ENCODE data around the gene THEMIS.

Gene THEMIS

GRCh38 chr6:127914240-127914639 lies 13.4 kb upstream of the THEMIS start:
- no peak overlapping the region for H3K4me3 ChIP-seq (ENCODE audit: low read length)
- TF ChIP-seq CTCF (conservative IDR thresholded peaks at IDR 0.05; ENCODE audit: low read depth, low read length) = no peak
- no peak for DNase-seq (ENCODE audit: low read depth)

- no peak for TF ChIP-seq CTCF (conservative IDR thresholded peaks at IDR 0.05; ENCODE audit: low read depth, low read length)
- no peak for DNase-seq (ENCODE audit: low read depth)
- H3K4me3 ChIP-seq (ENCODE audit: low read length) = no peak overlapping the region
These were observed 12.1 kb upstream of the THEMIS start for GRCh38 chr6:127912914-127913313.

GRCh38 chr6:127907960-127908640 lies 7.2 kb upstream of the THEMIS start:
- no peak for DNase-seq (ENCODE audit: low read depth)
- no peak overlapping the region for H3K4me3 ChIP-seq (ENCODE audit: low read length)
- TF ChIP-seq CTCF (conservative IDR thresholded peaks at IDR 0.05; ENCODE audit: low read depth, low read length) = no peak

- no peak for TF ChIP-seq CTCF (conservative IDR thresholded peaks at IDR 0.05; ENCODE audit: low read depth, low read length)
- no peak for DNase-seq (ENCODE audit: low read depth)
- no peak overlapping the region for H3K4me3 ChIP-seq (ENCODE audit: low read length)
These were observed 3.3 kb upstream of the THEMIS start for GRCh38 chr6:127904160-127904559.

GRCh38 chr6:127902933-127903332 lies 2.1 kb upstream of the THEMIS start:
- no peak overlapping the region for H3K4me3 ChIP-seq (ENCODE audit: low read length)
- TF ChIP-seq CTCF (conservative IDR thresholded peaks at IDR 0.05; ENCODE audit: low read depth, low read length) = no peak
- DNase-seq (ENCODE audit: low read depth) = no peak

- no peak for TF ChIP-seq CTCF (conservative IDR thresholded peaks at IDR 0.05; ENCODE audit: low read depth, low read length)
- H3K4me3 ChIP-seq (ENCODE audit: low read length) = no peak overlapping the region
- peak; percentile 52 for DNase-seq (ENCODE audit: low read depth)
These were observed 3.4 kb downstream of the THEMIS start for GRCh38 chr6:127897484-127897883.

- no peak for TF ChIP-seq CTCF (conservative IDR thresholded peaks at IDR 0.05; ENCODE audit: low read depth, low read length)
- no peak for DNase-seq (ENCODE audit: low read depth)
- no peak overlapping the region for H3K4me3 ChIP-seq (ENCODE audit: low read length)
These were observed 6.8 kb downstream of the THEMIS start for GRCh38 chr6:127894051-127894450.

Measured in retinal pigment epithelial cell (primary cell).